Muscle of arm (tissue), 12 donors: ENCODE measurements around the gene STAC2. TPM values are rescaled to one million over a fixed set of nuclear protein-coding genes. Genes with fewer than 3 reads are reported as not detected.
A peak's percentile ranks its signal among the peaks of the same experiment; 100 is the strongest.

Experiments
- DNase-seq: peaks from one replicate; pipeline ENCODE4 v3.0.0-alpha.2; 2013
- polyA plus RNA-seq, 12 donors: library from polyadenylated mRNA; unstranded; fragments of 120-200 nt; gene quantifications; one replicate each; pipeline ENCODE4 v1.2.1, GENCODE V29; 2013; ENCODE audit not compliant: insufficient read length in 12 of 12

Gene STAC2
- polyA plus RNA-seq, 12 donors, result 0.14 to 0.59 (median 0.23) TPM; not detected in 2

GRCh38 chr17:39165178-39165840 is 60.4 kb downstream of the STAC2 start:
- no peak for DNase-seq

- DNase-seq, result peak; percentile 90
These were observed 61.0 kb downstream of the STAC2 start for GRCh38 chr17:39164675-39165143.

- DNase-seq, result no peak
These were observed 63.8 kb downstream of the STAC2 start for GRCh38 chr17:39161962-39162361.

Other genes with a start within 250 kb of the STAC2 start
- 10 to 100 TPM in 5 of 12 donors, 1 to 10 TPM in 6, not detected in 1; 4.3 to 20.4 (median 9.5) TPM for gene PLXDC1, start 74.3 kb downstream of the STAC2 start, polyA plus RNA-seq
- gene ARL5C, start 59.8 kb downstream of the STAC2 start, polyA plus RNA-seq, result under 1 TPM in 7 of 12 donors, not detected in 5; 0.20 to 0.93 (median 0.43) TPM
- 100 to 1,000 TPM in 9 of 12 donors, 10 to 100 TPM in 2, not detected in 1; 97.2 to 262 (median 162) TPM for gene CACNB1, start 28.3 kb downstream of the STAC2 start, polyA plus RNA-seq
- 1,000 to 10,000 TPM in 11 of 12 donors, not detected in 1; 1,378 to 2,677 (median 2,441) TPM for gene RPL19, start 25.7 kb downstream of the STAC2 start, polyA plus RNA-seq
- gene FBXL20, start 175.7 kb upstream of the STAC2 start, polyA plus RNA-seq, result 10 to 100 TPM in 1 of 12 donors, 1 to 10 TPM in 10, not detected in 1; 6.5 to 11.7 (median 7.9) TPM
- gene MED1, start 225.3 kb upstream of the STAC2 start, polyA plus RNA-seq, result 10 to 100 TPM in 11 of 12 donors, not detected in 1; 26.7 to 50.1 (median 33.2) TPM
- 10 to 100 TPM in 11 of 12 donors, not detected in 1; 23.5 to 59.0 (median 32.6) TPM for gene CDK12, start 235.5 kb upstream of the STAC2 start, polyA plus RNA-seq